Lower lobe of right lung (tissue), 2 donors: ENCODE data around the gene SLC29A1. TPM values are rescaled to one million over a fixed set of nuclear protein-coding genes. Genes with fewer than 3 reads are reported as not detected.

Experiments used
- ATAC-seq, 2 donors: fragments of 200-7000 bp; cut with Tn5 transposase; one replicate each; pipeline ENCODE4 v1.9.1; 2020 to 2022; ENCODE audit warnings: mild to moderate bottlenecking in 2 of 2, moderate library complexity in 2 of 2
- DNase-seq: peaks from one replicate; pipeline ENCODE4 v3.0.0-alpha.2; 2020
- H3K27ac ChIP-seq: fragments of 200-600 bp; one replicate; pipeline ENCODE4 v1.8.0; 2022
- H3K27me3 ChIP-seq: fragments of 200-600 bp; one replicate; pipeline ENCODE4 v1.8.0; 2022; ENCODE audit warnings: low read depth
- H3K36me3 ChIP-seq: fragments of 200-600 bp; one replicate; pipeline ENCODE4 v1.8.0; 2022; ENCODE audit warnings: mild to moderate bottlenecking
- H3K4me1 ChIP-seq: fragments of 200-600 bp; one replicate; pipeline ENCODE4 v1.8.0; 2022
- H3K4me3 ChIP-seq: fragments of 200-600 bp; one replicate; pipeline ENCODE4 v1.8.0; 2022; ENCODE audit warnings: mild to moderate bottlenecking
- H3K9me3 ChIP-seq: fragments of 200-600 bp; one replicate; pipeline ENCODE4 v1.8.0; 2022
- CTCF ChIP-seq: fragments of 200-600 bp; IDR thresholded peaks from one replicate; pipeline ENCODE4 v1.8.0; 2022; ENCODE audit warnings: antibody characterized with exemption, mild to moderate bottlenecking
- intact Hi-C: fragments of 100-400 bp; cut with DNase I; formaldehyde crosslinking; loops from one replicate; pipeline ENCODE4 v1.11.0; 2022
- total RNA-seq: library from RNA; stranded (reverse); fragmentation: NEBNext Ultra II Directional; extraction: Animal tissue kit (Norgen Biotek cat#: 25700); gene quantifications from one replicate; pipeline ENCODE4 v1.2.1, GENCODE V29; 2021
- donor health status: DM: no; HTN: yes; CAD: no; lungs with severe emphysema.

The SLC29A1 gene
- total RNA-seq, 1 donor from 2014 or later, result 36.2 TPM

DNA sequence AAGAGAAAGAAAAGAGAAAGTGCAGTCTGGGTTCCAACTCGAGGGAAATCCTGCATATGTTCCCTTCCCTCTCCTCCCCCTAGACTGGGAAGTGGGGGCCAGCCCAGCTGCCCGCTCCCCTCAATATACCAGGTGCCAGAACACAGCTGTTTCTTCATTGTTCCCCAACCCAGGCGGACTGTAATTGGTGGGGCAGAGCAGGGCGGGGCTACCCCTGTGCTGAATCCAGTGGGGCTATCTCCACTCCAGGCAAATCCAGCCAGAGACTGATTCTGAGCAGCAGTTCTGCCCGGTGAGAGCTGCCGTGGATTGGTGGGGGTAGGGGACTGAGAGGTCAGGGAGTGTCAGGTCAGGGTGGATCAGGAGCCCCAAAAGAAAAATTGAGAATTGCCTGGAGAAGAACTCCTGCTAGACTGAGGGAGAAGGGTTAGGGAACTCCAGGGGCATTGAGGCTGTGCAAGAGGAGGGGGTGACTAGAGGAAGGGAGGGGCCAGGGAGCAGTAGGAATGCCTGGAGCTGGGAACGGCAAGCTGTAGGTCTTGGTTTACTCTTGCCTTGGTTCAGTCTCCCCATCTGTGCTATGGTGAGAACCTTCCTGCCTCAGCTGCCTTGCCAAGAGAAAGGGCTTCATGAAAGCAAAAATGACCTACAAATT lies 6.6 kb upstream of the SLC29A1 start, which contains the start of gene MYMX:
MYMX (plus strand) TSS at position 250 of the 655 bp plus-strand sequence. CDS start 546 bp downstream, outside the sequence.
- ATAC-seq, result no peak
- DNase-seq, result no peak
- H3K27me3 ChIP-seq, result no peaks in the 10 kb centered on the region
- peak within 1 kb of the TSS; percentile 80 for H3K27ac ChIP-seq
- no peak within 1 kb of the TSS for H3K4me3 ChIP-seq
- no peaks in the 10 kb centered on the region for H3K36me3 ChIP-seq
- intact Hi-C loops, result no loop called here
- no peak for TF ChIP-seq CTCF
- no peaks in the 10 kb centered on the region for H3K9me3 ChIP-seq
- H3K4me1 ChIP-seq, result peaks cover 50% of the 10 kb centered on the region

DNA sequence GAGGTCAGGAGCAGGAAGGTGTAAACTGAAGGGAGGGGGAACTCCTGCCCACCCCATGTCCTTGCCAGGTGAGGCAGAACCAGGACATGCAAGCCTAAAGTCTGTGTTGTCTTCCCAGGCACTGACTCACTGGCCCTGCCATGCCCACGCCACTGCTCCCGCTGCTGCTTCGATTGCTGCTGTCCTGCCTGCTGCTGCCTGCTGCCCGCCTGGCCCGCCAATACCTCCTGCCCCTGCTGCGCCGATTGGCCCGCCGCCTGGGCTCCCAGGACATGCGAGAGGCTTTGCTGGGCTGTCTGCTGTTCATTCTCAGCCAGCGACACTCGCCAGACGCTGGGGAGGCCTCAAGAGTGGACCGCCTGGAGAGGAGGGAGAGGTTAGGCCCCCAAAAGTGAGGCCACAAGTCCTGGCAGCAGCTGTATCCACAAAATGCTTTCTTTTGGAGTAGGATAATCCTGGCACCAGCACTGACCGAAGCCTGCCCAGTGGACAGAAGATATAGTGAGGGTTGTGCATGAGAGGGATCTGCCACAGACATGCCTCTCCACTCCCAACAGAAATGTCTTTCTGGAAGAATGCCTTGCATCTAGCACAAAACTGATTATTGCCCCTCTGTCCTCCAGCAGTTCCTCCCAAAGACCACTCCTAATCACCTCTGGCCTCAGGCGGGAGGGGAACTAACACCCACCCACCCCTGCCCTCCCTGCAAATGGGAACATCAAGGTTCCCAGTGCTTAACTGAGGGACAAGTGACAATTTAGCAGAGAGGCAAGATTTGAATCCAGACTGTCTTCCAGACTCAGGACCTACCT lies 5.9 kb upstream of the SLC29A1 start:
- Histone ChIP-seq H3K27ac (peak overlapping the region; percentile 80), H3K9me3 (no peaks in the 10 kb centered on the region), H3K4me3 (no peak overlapping the region), H3K27me3 (no peaks in the 10 kb centered on the region), H3K4me1 (peaks cover 57% of the 10 kb centered on the region), H3K36me3 (no peaks in the 10 kb centered on the region)
- ATAC-seq (peak in 1 of 2 donors; percentile 16), DNase-seq (no peak)
- intact Hi-C loops, result no loop called here
- no peak for TF ChIP-seq CTCF

GRCh38 chr6:44219053-44219814 lies 4.2 kb upstream of the SLC29A1 start:
- Histone ChIP-seq H3K9me3 (no peaks in the 10 kb centered on the region), H3K4me3 (peak overlapping the region; percentile 59), H3K27me3 (no peaks in the 10 kb centered on the region), H3K36me3 (no peaks in the 10 kb centered on the region), H3K27ac (peak overlapping the region; percentile 80), H3K4me1 (peaks cover 70% of the 10 kb centered on the region)
- intact Hi-C loops, result no loop called here
- no peak for TF ChIP-seq CTCF
- ATAC-seq (peak; percentile 79 to 86), DNase-seq (peak; percentile 89)

GRCh38 chr6:44219815-44220784 lies 3.3 kb upstream of the SLC29A1 start:
- Histone ChIP-seq H3K9me3 (no peaks in the 10 kb centered on the region), H3K36me3 (no peaks in the 10 kb centered on the region), H3K4me3 (peak overlapping the region; percentile 59), H3K4me1 (peaks cover 76% of the 10 kb centered on the region), H3K27ac (peak overlapping the region; percentile 80), H3K27me3 (no peaks in the 10 kb centered on the region)
- intact Hi-C loops, result no loop called here
- no peak for ATAC-seq
- TF ChIP-seq CTCF, result no peak
- no peak for DNase-seq
